ENCODE measurements around the gene ESYT3. TPM values are rescaled to one million over a fixed set of nuclear protein-coding genes. Genes with fewer than 3 reads are reported as not detected.

The ESYT3 gene
- total and polyA plus RNA-seq, 2 experiments from 2014 or later = 3.5 to 8.2 TPM

GRCh38 chr3:138405486-138405885 is 28.9 kb upstream of the ESYT3 start (continued):
- TF ChIP-seq ZNF462 (CRISPR knock-in tag; IDR thresholded peaks at IDR 0.05) = no peak
- TF ChIP-seq CTCF (conservative IDR thresholded peaks at IDR 0.05; ENCODE audit: low read depth in 2 of 2) = no peak

- peaks cover 8% of the 10 kb centered on the region; the same call in 2 of the 3 replicates for H3K9me3 Mint-ChIP-seq
- H3K27me3 Mint-ChIP-seq (ENCODE audit: insufficient read depth, low read depth, poor library complexity) = peaks cover 11% of the 10 kb centered on the region
- peaks cover 28% of the 10 kb centered on the region for H3K36me3 Mint-ChIP-seq (ENCODE audit: low read depth)
- no peaks in the 10 kb centered on the region for H3K27me3 ChIP-seq (ENCODE audit: insufficient read depth)
- no peak overlapping the region for H3K4me3 Mint-ChIP-seq
- H3K4me1 Mint-ChIP-seq = peaks cover 46% of the 10 kb centered on the region
- H3K79me2 ChIP-seq (replicated peaks; ENCODE audit: insufficient read depth) = no peaks in the 10 kb centered on the region
- no peak for DNase-seq (ENCODE audit: low spot score)
- no peak overlapping the region for H3K27ac Mint-ChIP-seq
- no peaks in the 10 kb centered on the region for H4K20me1 ChIP-seq (replicated peaks; ENCODE audit: insufficient read depth)
- peaks cover 3% of the 10 kb centered on the region; the same call in 1 of the 2 replicates for H3F3A ChIP-seq (replicated peaks; ENCODE audit: low read depth)
- peaks cover 35% of the 10 kb centered on the region for H3K9me2 ChIP-seq (ENCODE audit: insufficient read depth)
- no peak overlapping the region for H3K27ac ChIP-seq (ENCODE audit: low read depth)
- peaks cover 22% of the 10 kb centered on the region for H3K4me1 ChIP-seq (ENCODE audit: insufficient read depth)
- no peaks in the 10 kb centered on the region; the same call in 1 of the 2 replicates for H3K36me3 ChIP-seq (ENCODE audit: insufficient read depth)
- ATAC-seq = no peak
- H3K4me2 ChIP-seq = no peak overlapping the region
- H2AFZ ChIP-seq = no peak overlapping the region
- H3K4me3 ChIP-seq = no peak overlapping the region
- TF ChIP-seq STAT1 (IDR thresholded peaks at IDR 0.05; ENCODE audit: unreplicated experiment) (no peak), ZNF462 (CRISPR knock-in tag; IDR thresholded peaks at IDR 0.05) (no peak), ZNF114 (CRISPR knock-in tag; IDR thresholded peaks at IDR 0.05) (no peak), ZNF331 (CRISPR knock-in tag; IDR thresholded peaks at IDR 0.05; ENCODE audit: low read depth) (no peak)
Observed at GRCh38 chr3:138406606-138407005, 27.8 kb upstream of the ESYT3 start.
